ENCODE data around the gene CEMIP2.

- no peak for TF ChIP-seq POLR2A (IDR thresholded peaks at IDR 0.05; ENCODE audit: low read length)
- no peak for TF ChIP-seq GATA1 (IDR thresholded peaks at IDR 0.05; ENCODE audit: low read depth, low read length)
Observed at GRCh38 chr9:71793386-71794105, 25.2 kb upstream of the CEMIP2 start.

Measured in erythroblast (primary cell).